GM18873 (cell line): Measurements from ENCODE around the gene TYW1B.
"Not testable (repeated sequence)": the region's sequence is repeated elsewhere in the genome, so short reads cannot be mapped to it uniquely, and the experiment has no call there.

Experiments used
- ATAC-seq: cut with Tn5 transposase; IDR thresholded peaks from one replicate; pipeline ENCODE4 v1.9.1; 2021; ENCODE audit warnings: mild to moderate bottlenecking, moderate library complexity, moderate number of reproducible peaks; ENCODE audit not compliant: unreplicated experiment, low FRiP score

Gene TYW1B

GRCh38 chr7:72583620-72584361, 244.2 kb downstream of the TYW1B start:
- not testable (repeated sequence) for ATAC-seq

GRCh38 chr7:72580142-72580770, 247.7 kb downstream of the TYW1B start:
- not testable (repeated sequence) for ATAC-seq

- ATAC-seq, result no peak
These were observed 250.9 kb downstream of the TYW1B start for GRCh38 chr7:72577107-72577506.

GRCh38 chr7:72561988-72562387, 266.0 kb downstream of the TYW1B start:
- ATAC-seq, result not testable (repeated sequence)

GRCh38 chr7:72559546-72559945, 268.5 kb downstream of the TYW1B start:
- ATAC-seq, result not testable (repeated sequence)

GRCh38 chr7:72556733-72557132, 271.3 kb downstream of the TYW1B start:
- ATAC-seq, result not testable (repeated sequence)

- ATAC-seq, result not testable (repeated sequence)
These were observed 272.8 kb downstream of the TYW1B start for GRCh38 chr7:72555238-72555637.

GRCh38 chr7:72554401-72554800, 273.6 kb downstream of the TYW1B start:
- not testable (repeated sequence) for ATAC-seq

- not testable (repeated sequence) for ATAC-seq
These were observed 277.5 kb downstream of the TYW1B start for GRCh38 chr7:72550454-72550853.

- ATAC-seq, result not testable (repeated sequence)
These were observed 281.3 kb downstream of the TYW1B start for GRCh38 chr7:72546586-72547237.

GRCh38 chr7:72544531-72544930, 283.5 kb downstream of the TYW1B start:
- ATAC-seq, result not testable (repeated sequence)

GRCh38 chr7:72540923-72541322, 287.1 kb downstream of the TYW1B start:
- ATAC-seq, result no peak

- no peak for ATAC-seq
These were observed 287.8 kb downstream of the TYW1B start for GRCh38 chr7:72540106-72540611.

- ATAC-seq, result no peak
These were observed 288.3 kb downstream of the TYW1B start for GRCh38 chr7:72539702-72540101.

- no peak for ATAC-seq
These were observed 289.1 kb downstream of the TYW1B start for GRCh38 chr7:72538856-72539255.

- no peak for ATAC-seq
These were observed 289.9 kb downstream of the TYW1B start for GRCh38 chr7:72538147-72538546.

- ATAC-seq, result not testable (repeated sequence)
These were observed 292.0 kb downstream of the TYW1B start for GRCh38 chr7:72536038-72536437.

GRCh38 chr7:72531048-72531447, 297.0 kb downstream of the TYW1B start:
- ATAC-seq, result not testable (repeated sequence)
